ENCODE measurements around the gene RCOR2. TPM values are rescaled to one million over a fixed set of nuclear protein-coding genes. Genes with fewer than 3 reads are reported as not detected.
A peak's percentile ranks its signal among the peaks of the same experiment; 100 is the strongest.

The RCOR2 gene
- total RNA-seq, 1 donor from 2014 or later, result 18.8 TPM

DNA sequence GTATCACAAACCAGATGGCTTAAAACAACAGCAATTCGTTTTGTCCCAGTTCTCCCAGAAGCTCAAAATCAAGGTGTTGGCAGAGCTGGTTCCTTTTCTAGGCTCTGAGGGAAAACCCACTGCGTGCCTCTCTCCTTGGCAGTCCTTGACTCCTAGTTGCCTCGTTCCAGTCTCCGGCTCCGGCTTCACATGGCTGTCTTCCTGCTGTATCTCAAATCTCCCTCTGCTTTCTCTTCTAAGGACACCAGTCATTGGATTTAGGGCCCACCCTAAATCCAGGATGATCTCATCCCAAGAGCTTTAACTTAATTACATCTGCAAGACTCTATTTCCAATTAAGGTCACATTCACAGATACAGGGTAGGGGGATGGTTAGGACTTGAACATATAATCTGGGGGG is 12.7 kb upstream of the RCOR2 start:
- H3K4me3 ChIP-seq (ENCODE audit: insufficient read depth, low read depth, low read length), result no peak overlapping the region
- H2AFZ ChIP-seq (ENCODE audit: low read depth, low read length), result no peak overlapping the region
- no peaks in the 10 kb centered on the region for H3K79me2 ChIP-seq (ENCODE audit: insufficient read depth, low read length)
- no peak for DNase-seq (ENCODE audit: low read depth)
- peaks cover 2% of the 10 kb centered on the region for H3K4me1 Mint-ChIP-seq (ENCODE audit: low read depth, unreplicated experiment)
- H3K9ac ChIP-seq (ENCODE audit: low read length), result no peak overlapping the region
- no peak for TF ChIP-seq EZH2 (IDR thresholded peaks at IDR 0.05; ENCODE audit: insufficient read depth, low read length)
- TF ChIP-seq, protein P1, sequence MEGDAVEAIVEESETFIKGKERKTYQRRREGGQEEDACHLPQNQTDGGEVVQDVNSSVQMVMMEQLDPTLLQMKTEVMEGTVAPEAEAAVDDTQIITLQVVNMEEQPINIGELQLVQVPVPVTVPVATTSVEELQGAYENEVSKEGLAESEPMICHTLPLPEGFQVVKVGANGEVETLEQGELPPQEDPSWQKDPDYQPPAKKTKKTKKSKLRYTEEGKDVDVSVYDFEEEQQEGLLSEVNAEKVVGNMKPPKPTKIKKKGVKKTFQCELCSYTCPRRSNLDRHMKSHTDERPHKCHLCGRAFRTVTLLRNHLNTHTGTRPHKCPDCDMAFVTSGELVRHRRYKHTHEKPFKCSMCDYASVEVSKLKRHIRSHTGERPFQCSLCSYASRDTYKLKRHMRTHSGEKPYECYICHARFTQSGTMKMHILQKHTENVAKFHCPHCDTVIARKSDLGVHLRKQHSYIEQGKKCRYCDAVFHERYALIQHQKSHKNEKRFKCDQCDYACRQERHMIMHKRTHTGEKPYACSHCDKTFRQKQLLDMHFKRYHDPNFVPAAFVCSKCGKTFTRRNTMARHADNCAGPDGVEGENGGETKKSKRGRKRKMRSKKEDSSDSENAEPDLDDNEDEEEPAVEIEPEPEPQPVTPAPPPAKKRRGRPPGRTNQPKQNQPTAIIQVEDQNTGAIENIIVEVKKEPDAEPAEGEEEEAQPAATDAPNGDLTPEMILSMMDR (IDR thresholded peaks at IDR 0.05; ENCODE audit: insufficient read depth, low read depth, low read length), result no peak
- peaks cover 28% of the 10 kb centered on the region for H3K27me3 Mint-ChIP-seq (ENCODE audit: low read depth, unreplicated experiment)
- H3K9me3 ChIP-seq (ENCODE audit: insufficient read depth, low read depth, low read length), result no peaks in the 10 kb centered on the region
- no peaks in the 10 kb centered on the region for H3K36me3 Mint-ChIP-seq (ENCODE audit: low read depth, unreplicated experiment)
- no peaks in the 10 kb centered on the region for H3K36me3 ChIP-seq (ENCODE audit: insufficient read depth, low read length)
- FAIRE-seq, result no peak
- H3K27ac ChIP-seq (ENCODE audit: low read depth, low read length), result no peak overlapping the region
- no peaks in the 10 kb centered on the region for H4K20me1 ChIP-seq (ENCODE audit: insufficient read depth, low read length)
- no peak overlapping the region for H3K4me2 ChIP-seq (ENCODE audit: low read length)
- peaks cover 2% of the 10 kb centered on the region for H3K27me3 ChIP-seq (ENCODE audit: insufficient read depth, low read length)
- H3K9me3 Mint-ChIP-seq (ENCODE audit: unreplicated experiment), result no peaks in the 10 kb centered on the region
- H3K4me1 ChIP-seq (ENCODE audit: insufficient read depth, low read length), result no peaks in the 10 kb centered on the region
- no peak overlapping the region for H3K27ac Mint-ChIP-seq (ENCODE audit: unreplicated experiment)
- H3K4me3 Mint-ChIP-seq (ENCODE audit: unreplicated experiment), result no peak overlapping the region

DNA sequence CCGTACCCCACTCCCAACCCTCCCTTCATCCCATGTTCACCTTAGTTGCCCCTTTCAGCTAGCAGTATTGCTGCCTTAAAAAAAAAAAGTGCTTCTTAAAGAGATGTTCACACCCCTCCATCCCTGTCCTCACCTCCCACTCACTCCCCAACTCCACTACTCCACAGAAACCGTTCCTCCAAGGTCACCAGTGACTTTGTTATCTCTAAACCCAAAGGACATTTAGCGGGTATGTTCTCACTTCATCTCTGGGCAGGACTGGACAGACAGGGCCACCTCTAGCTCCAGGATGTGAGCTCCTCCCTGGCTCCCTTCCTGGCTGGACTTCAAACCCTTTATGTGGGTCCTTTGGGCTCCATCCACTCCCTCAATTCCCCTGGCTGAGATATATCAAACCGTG is 6.4 kb upstream of the RCOR2 start:
- peaks cover 5% of the 10 kb centered on the region for H3K27me3 ChIP-seq (ENCODE audit: insufficient read depth, low read length)
- H3K4me2 ChIP-seq (ENCODE audit: low read length), result no peak overlapping the region
- H3K36me3 ChIP-seq (ENCODE audit: insufficient read depth, low read length), result no peaks in the 10 kb centered on the region
- DNase-seq (ENCODE audit: low read depth) (no peak), FAIRE-seq (no peak)
- H3K9me3 Mint-ChIP-seq (ENCODE audit: unreplicated experiment), result no peaks in the 10 kb centered on the region
- no peak overlapping the region for H3K27ac ChIP-seq (ENCODE audit: low read depth, low read length)
- peaks cover 14% of the 10 kb centered on the region for H3K4me1 ChIP-seq (ENCODE audit: insufficient read depth, low read length)
- no peak overlapping the region for H2AFZ ChIP-seq (ENCODE audit: low read depth, low read length)
- peaks cover 5% of the 10 kb centered on the region for H3K4me1 Mint-ChIP-seq (ENCODE audit: low read depth, unreplicated experiment)
- TF ChIP-seq, protein P1 (IDR thresholded peaks at IDR 0.05; ENCODE audit: insufficient read depth, low read depth, low read length), result no peak
- no peak for TF ChIP-seq EZH2 (IDR thresholded peaks at IDR 0.05; ENCODE audit: insufficient read depth, low read length)
- H3K27me3 Mint-ChIP-seq (ENCODE audit: low read depth, unreplicated experiment), result peaks cover 36% of the 10 kb centered on the region
- no peak overlapping the region for H3K27ac Mint-ChIP-seq (ENCODE audit: unreplicated experiment)
- no peaks in the 10 kb centered on the region for H4K20me1 ChIP-seq (ENCODE audit: insufficient read depth, low read length)
- no peaks in the 10 kb centered on the region for H3K36me3 Mint-ChIP-seq (ENCODE audit: low read depth, unreplicated experiment)
- no peak overlapping the region for H3K9ac ChIP-seq (ENCODE audit: low read length)
- no peaks in the 10 kb centered on the region for H3K9me3 ChIP-seq (ENCODE audit: insufficient read depth, low read depth, low read length)
- no peak overlapping the region for H3K4me3 ChIP-seq (ENCODE audit: insufficient read depth, low read depth, low read length)
- H3K4me3 Mint-ChIP-seq (ENCODE audit: unreplicated experiment), result peak overlapping the region; percentile 20
- H3K79me2 ChIP-seq (ENCODE audit: insufficient read depth, low read length), result no peaks in the 10 kb centered on the region

DNA sequence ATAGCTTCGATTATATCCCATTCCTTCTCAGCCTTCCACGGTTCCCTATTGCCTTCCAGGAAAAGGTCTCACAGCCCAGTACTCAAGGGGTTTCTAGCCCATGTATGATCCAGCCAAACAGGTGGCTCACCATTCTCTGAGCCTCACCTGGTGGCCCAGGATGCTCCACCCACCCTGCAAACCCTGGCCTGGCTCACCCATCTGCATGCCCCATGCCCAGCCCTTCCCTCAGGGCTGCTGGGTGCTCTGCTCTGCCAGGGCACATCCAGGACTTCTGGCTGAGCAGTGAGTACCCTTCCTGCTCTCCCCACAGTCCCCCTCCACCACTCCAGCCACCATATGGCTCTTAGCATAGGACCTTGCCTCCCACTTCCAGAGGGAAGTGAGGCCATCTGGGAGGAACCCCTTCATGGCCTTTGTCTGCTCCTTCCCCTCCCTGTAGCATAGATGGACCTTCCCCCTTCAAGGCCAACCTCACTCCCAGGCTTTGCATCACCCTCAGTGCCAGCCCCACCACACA is 5.8 kb upstream of the RCOR2 start:
- no peak for FAIRE-seq

More for the DNA sequence above, 5.8 kb upstream of the RCOR2 start:
- H4K20me1 ChIP-seq (ENCODE audit: insufficient read depth, low read length), result no peaks in the 10 kb centered on the region
- no peak overlapping the region for H3K4me2 ChIP-seq (ENCODE audit: low read length)
- Mint-ChIP-seq H3K9me3 (ENCODE audit: unreplicated experiment) (no peaks in the 10 kb centered on the region), H3K4me3 (ENCODE audit: unreplicated experiment) (no peak overlapping the region), H3K36me3 (ENCODE audit: low read depth, unreplicated experiment) (no peaks in the 10 kb centered on the region), H3K27me3 (ENCODE audit: low read depth, unreplicated experiment) (peaks cover 30% of the 10 kb centered on the region), H3K4me1 (ENCODE audit: low read depth, unreplicated experiment) (peaks cover 5% of the 10 kb centered on the region), H3K27ac (ENCODE audit: unreplicated experiment) (no peak overlapping the region)
- no peak overlapping the region for H2AFZ ChIP-seq (ENCODE audit: low read depth, low read length)
- no peaks in the 10 kb centered on the region for H3K79me2 ChIP-seq (ENCODE audit: insufficient read depth, low read length)
- peaks cover 18% of the 10 kb centered on the region for H3K4me1 ChIP-seq (ENCODE audit: insufficient read depth, low read length)
- no peak overlapping the region for H3K27ac ChIP-seq (ENCODE audit: low read depth, low read length)
- no peaks in the 10 kb centered on the region for H3K36me3 ChIP-seq (ENCODE audit: insufficient read depth, low read length)
- no peaks in the 10 kb centered on the region for H3K9me3 ChIP-seq (ENCODE audit: insufficient read depth, low read depth, low read length)
- H3K9ac ChIP-seq (ENCODE audit: low read length), result no peak overlapping the region
- H3K27me3 ChIP-seq (ENCODE audit: insufficient read depth, low read length), result peaks cover 5% of the 10 kb centered on the region
- no peak for DNase-seq (ENCODE audit: low read depth)
- TF ChIP-seq, protein P1 (IDR thresholded peaks at IDR 0.05; ENCODE audit: insufficient read depth, low read depth, low read length), result no peak
- no peak for TF ChIP-seq EZH2 (IDR thresholded peaks at IDR 0.05; ENCODE audit: insufficient read depth, low read length)
- no peak overlapping the region for H3K4me3 ChIP-seq (ENCODE audit: insufficient read depth, low read depth, low read length)

Measured in astrocyte (in vitro differentiated cells and primary cell).